GM19397 (cell line): Measurements from ENCODE around the gene TEPSIN.

Experiments
- ATAC-seq: cut with Tn5 transposase; IDR thresholded peaks from one replicate; pipeline ENCODE4 v1.9.1; 2021; ENCODE audit warnings: mild to moderate bottlenecking, moderate library complexity; ENCODE audit not compliant: unreplicated experiment

The TEPSIN gene

GRCh38 chr17:81189016-81189415 lies 49.8 kb downstream of the TEPSIN start:
- no peak for ATAC-seq

GRCh38 chr17:81188491-81188840 lies 50.4 kb downstream of the TEPSIN start:
- ATAC-seq, result no peak

GRCh38 chr17:81187586-81188490 lies 51.0 kb downstream of the TEPSIN start:
- ATAC-seq, result no peak

- no peak for ATAC-seq
Observed at GRCh38 chr17:81187120-81187519, 51.7 kb downstream of the TEPSIN start.

- no peak for ATAC-seq
Observed at GRCh38 chr17:81186203-81186602, 52.7 kb downstream of the TEPSIN start.

GRCh38 chr17:81184555-81184954 lies 54.3 kb downstream of the TEPSIN start:
- no peak for ATAC-seq

- no peak for ATAC-seq
Observed at GRCh38 chr17:81183807-81184206, 55.0 kb downstream of the TEPSIN start.

- ATAC-seq, result no peak
Observed at GRCh38 chr17:81183316-81183715, 55.5 kb downstream of the TEPSIN start.

- ATAC-seq, result no peak
Observed at GRCh38 chr17:81182596-81182995, 56.3 kb downstream of the TEPSIN start.

- no peak for ATAC-seq
Observed at GRCh38 chr17:81181811-81182185, 57.1 kb downstream of the TEPSIN start.

- no peak for ATAC-seq
Observed at GRCh38 chr17:81180836-81181810, 57.7 kb downstream of the TEPSIN start.

- no peak for ATAC-seq
Observed at GRCh38 chr17:81179861-81180260, 59.0 kb downstream of the TEPSIN start.

GRCh38 chr17:81179220-81179619 lies 59.6 kb downstream of the TEPSIN start:
- ATAC-seq, result no peak
